Vagina (tissue), 2 donors: ENCODE data around the gene STX16.

ENCODE experiments used
- POLR2A ChIP-seq, 2 donors: fragments of 450-650 bp; IDR thresholded peaks; one replicate each; pipeline ENCODE4 v1.6.1; 2017; ENCODE audit warnings: antibody characterized with exemption in 2 of 2, mild to moderate bottlenecking in 2 of 2, moderate library complexity in 2 of 2
- TF ChIP-seq, protein P1 (sequence below), 3 experiments: fragments of 450-650 bp in 2 of 3; fragments of 200-600 bp in 1 of 3; sonication (generic) in 1 of 3; IDR thresholded peaks; one replicate each; pipeline ENCODE4 v1.5.1; 2017 to 2019; ENCODE audit warnings: antibody characterized with exemption in 3 of 3, mild to moderate bottlenecking in 2 of 3, moderate library complexity in 2 of 3

DNA sequence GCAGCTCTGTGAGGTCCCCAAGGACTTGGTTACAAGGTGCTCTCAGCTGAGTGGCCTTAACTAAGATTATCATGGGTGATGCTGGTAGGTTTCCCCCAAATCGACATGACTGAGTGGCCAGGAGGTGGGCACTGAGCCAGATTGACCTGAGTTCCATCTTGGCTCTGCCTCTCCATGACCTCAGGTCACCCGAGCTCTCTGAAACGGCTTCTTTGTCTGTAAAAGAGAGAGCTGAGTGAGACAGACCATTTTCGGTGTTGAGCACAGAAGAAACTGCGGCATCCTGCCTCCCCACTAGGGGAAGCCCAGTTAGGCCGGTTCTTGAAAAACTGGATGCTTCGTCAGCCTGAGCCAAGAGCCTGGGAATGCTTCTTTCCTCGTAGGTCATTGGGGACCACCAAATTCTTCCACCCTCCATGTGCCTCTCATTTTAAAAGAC lies 14.1 kb upstream of the STX16 start:
- TF ChIP-seq, protein P1, sequence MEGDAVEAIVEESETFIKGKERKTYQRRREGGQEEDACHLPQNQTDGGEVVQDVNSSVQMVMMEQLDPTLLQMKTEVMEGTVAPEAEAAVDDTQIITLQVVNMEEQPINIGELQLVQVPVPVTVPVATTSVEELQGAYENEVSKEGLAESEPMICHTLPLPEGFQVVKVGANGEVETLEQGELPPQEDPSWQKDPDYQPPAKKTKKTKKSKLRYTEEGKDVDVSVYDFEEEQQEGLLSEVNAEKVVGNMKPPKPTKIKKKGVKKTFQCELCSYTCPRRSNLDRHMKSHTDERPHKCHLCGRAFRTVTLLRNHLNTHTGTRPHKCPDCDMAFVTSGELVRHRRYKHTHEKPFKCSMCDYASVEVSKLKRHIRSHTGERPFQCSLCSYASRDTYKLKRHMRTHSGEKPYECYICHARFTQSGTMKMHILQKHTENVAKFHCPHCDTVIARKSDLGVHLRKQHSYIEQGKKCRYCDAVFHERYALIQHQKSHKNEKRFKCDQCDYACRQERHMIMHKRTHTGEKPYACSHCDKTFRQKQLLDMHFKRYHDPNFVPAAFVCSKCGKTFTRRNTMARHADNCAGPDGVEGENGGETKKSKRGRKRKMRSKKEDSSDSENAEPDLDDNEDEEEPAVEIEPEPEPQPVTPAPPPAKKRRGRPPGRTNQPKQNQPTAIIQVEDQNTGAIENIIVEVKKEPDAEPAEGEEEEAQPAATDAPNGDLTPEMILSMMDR (IDR thresholded peaks at IDR 0.05), result no peak
- TF ChIP-seq POLR2A (IDR thresholded peaks at IDR 0.05), result no peak
